ENCODE measurements around the gene DAG1.

DNA sequence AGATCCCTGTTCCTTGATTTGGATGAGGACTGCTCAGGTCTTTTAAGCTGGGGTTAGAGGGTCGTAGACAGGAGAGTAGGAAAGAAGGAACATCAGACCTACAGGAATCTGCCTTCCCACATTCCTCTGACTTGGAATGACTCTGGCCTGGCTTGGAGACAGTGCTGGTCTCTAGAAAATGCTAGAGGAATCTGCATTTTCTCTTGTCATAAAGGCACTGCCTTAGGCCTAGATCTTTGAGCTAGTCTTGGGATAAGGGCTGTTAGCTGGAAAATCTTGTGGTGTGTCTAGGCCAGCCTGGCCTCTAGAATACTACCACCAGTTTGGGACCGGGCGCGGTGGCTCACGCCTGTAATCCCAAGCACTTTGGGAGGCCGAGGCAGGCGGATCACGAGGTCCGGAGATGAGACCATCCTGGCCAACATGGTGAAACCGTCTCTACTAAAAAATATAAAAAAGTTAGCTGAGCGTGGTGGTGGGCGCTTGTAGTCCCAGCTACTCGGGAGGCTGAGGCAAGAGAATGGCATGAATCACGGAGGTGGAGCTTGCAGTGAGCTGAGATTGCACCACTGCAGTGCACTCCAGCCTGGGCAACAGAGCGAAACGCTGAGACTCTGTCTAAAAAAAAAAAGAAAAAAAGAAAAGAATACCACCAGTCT lies 66.9 kb downstream of the DAG1 start:
- TF ChIP-seq SUZ12 (IDR thresholded peaks at IDR 0.05; ENCODE audit: extremely low read depth, insufficient read depth, insufficient read length) (no peak), YY1 (IDR thresholded peaks at IDR 0.05; ENCODE audit: insufficient read depth, insufficient read length) (no peak), ZNF274 (IDR thresholded peaks at IDR 0.05; ENCODE audit: low read depth, low read length) (no peak)

Measured in NT2/D1 (cell line).